Measurements from ENCODE around the gene KRT83.
"Not testable (repeated sequence)": the region's sequence is repeated elsewhere in the genome, so short reads cannot be mapped to it uniquely, and the experiment has no call there.

The KRT83 gene

DNA sequence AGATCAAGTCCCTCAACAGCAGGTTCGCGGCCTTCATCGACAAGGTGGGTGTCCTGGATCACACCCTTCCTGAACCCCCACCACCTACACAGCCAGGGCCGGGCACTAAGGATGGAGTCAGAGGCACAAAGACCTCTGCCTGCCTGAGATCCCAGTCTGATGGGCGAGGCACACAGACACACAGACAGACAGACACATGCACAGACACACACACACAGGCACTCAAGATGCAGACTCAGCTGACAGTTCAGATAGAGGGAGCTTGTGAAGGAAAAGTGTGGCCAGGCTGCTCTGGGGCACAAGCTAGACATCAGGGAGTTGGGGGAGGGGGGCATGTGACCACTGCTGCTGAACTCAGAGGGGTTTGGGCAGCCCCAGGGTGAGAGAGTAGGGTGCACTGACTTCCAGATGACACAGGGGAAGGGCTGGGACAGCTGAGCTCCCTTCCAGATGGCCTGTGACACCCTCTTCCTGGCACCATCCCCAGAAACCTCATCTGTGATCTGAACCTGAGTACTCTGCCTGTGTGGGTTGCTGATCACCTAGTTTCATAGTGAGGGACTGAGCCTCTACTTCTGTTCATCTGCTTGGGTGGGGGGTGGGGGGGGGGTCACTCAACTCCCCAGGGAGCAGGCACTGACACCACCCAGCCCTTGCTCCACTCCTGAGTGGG, 18.8 kb downstream of the KRT83 start:
- DNase-seq; in situ Hi-C loops (cut with HindIII; ENCODE audit: low pct_ligation_motif_present, low pct_unique_long_range_greater_than_20kb, low sequenced_read_pairs): not testable (repeated sequence)

DNA sequence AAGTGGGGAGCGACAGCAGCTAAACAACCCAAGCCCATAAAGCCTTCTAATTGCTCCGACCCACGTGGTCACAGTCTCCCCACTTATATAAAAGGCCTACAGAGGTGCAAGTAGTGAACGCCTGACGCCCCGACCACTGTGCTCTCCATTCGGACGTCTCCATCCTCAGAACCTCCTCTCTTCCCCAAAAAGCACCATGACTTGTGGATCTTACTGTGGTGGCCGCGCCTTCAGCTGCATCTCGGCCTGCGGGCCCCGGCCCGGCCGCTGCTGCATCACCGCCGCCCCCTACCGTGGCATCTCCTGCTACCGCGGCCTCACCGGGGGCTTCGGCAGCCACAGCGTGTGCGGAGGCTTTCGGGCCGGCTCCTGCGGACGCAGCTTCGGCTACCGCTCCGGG, 19.5 kb downstream of the KRT83 start:
- in situ Hi-C loops (cut with HindIII; ENCODE audit: low pct_ligation_motif_present, low pct_unique_long_range_greater_than_20kb, low sequenced_read_pairs) = not testable (repeated sequence)

DNA sequence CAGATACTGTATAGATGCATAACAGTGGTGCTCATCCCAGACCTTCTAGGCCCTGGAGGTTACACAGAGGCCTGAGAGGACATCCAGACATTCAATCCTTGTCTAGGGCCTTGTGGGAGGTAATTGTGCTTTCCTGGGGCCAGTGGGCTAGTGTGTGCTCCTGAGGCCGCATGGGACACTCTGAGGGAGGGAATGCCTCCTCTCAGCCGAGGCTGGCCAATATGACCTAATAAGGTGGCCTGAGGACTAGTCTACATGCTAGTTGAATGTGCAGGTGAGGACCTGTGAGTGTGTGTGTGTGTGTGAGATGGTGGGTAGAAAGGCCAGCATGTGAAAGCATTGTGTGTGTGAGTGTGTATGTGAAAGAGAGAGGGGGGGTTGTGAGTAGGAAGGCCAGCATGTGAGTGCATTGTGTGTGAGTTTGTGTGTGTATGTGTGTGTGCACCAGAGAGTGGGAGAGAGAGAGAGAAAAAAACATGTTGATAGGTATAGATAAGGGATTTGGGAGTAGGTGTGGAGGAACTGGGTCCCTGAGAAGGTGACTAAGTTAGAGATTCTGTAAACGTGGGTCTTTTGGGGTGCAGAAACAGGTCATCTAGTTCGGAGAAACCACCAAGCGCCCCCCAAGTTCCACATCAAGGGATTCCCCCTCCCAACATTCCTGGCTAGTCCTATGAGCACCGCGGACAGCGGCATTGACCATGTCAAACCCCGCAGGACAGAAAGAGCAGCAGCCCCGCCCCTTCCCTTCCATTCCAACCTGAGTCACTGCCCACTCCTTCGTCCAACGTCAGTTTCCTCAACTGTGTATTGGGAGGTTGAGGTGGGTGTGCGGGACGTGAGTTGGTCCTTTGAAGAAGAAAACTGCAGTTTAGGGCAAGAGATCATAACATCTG, 20.2 kb downstream of the KRT83 start:
- in situ Hi-C loops (cut with HindIII; ENCODE audit: low pct_ligation_motif_present, low pct_unique_long_range_greater_than_20kb, low sequenced_read_pairs) = no loop called here
- no peak for DNase-seq

More for the DNA sequence above, 19.5 kb downstream of the KRT83 start:
- not testable (repeated sequence) for DNase-seq

GRCh38 chr12:52298677-52299190, 22.5 kb downstream of the KRT83 start:
- in situ Hi-C loops (cut with HindIII; ENCODE audit: low pct_ligation_motif_present, low pct_unique_long_range_greater_than_20kb, low sequenced_read_pairs) = no loop called here
- DNase-seq = no peak

GRCh38 chr12:52296572-52297215, 24.5 kb downstream of the KRT83 start:
- no peak for DNase-seq
- in situ Hi-C loops (cut with HindIII; ENCODE audit: low pct_ligation_motif_present, low pct_unique_long_range_greater_than_20kb, low sequenced_read_pairs) = no loop called here

- DNase-seq = no peak
- in situ Hi-C loops (cut with HindIII; ENCODE audit: low pct_ligation_motif_present, low pct_unique_long_range_greater_than_20kb, low sequenced_read_pairs) = no loop called here
Observed at GRCh38 chr12:52295663-52296062, 25.5 kb downstream of the KRT83 start.

DNA sequence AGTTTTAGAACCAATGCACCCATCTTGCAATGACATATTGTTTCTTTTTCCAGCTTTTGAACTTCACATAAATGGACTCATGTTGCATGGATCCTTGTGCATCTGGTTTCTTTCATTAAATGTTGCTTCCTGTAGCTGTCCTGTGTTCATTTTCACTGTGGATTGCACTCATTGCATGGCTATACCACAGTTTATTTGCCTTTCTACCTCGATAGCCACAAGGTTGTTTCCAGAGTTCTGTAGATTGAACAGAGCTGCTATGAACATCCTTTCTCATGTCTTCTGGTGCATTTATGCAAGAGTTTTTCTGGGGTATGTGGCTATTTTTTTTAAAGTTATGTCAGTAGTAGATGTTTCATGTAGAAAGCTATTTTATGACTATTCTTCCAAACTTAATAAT, 26.4 kb downstream of the KRT83 start:
- in situ Hi-C loops (cut with HindIII; ENCODE audit: low pct_ligation_motif_present, low pct_unique_long_range_greater_than_20kb, low sequenced_read_pairs) = no loop called here
- no peak for DNase-seq

DNA sequence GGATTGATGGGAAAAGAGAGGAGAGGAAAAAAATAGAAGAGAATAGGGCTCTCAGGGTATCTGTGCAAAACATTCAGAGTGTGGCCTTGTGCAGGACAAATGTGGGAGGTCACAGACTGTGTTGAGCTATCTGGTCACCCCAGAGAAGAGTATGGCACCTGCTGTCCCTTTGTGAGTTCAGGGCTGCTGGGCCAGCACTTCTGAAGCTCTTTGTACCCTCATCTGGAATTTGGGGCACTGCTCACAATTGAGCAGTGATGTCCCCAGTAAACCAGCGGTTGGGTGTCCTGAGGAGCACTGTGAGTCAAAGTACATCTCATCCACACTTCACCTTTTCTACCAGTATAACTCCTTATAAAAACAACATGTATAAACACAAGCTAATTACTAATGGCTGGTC, 27.3 kb downstream of the KRT83 start:
- in situ Hi-C loops (cut with HindIII; ENCODE audit: low pct_ligation_motif_present, low pct_unique_long_range_greater_than_20kb, low sequenced_read_pairs) = no loop called here
- no peak for DNase-seq

DNA sequence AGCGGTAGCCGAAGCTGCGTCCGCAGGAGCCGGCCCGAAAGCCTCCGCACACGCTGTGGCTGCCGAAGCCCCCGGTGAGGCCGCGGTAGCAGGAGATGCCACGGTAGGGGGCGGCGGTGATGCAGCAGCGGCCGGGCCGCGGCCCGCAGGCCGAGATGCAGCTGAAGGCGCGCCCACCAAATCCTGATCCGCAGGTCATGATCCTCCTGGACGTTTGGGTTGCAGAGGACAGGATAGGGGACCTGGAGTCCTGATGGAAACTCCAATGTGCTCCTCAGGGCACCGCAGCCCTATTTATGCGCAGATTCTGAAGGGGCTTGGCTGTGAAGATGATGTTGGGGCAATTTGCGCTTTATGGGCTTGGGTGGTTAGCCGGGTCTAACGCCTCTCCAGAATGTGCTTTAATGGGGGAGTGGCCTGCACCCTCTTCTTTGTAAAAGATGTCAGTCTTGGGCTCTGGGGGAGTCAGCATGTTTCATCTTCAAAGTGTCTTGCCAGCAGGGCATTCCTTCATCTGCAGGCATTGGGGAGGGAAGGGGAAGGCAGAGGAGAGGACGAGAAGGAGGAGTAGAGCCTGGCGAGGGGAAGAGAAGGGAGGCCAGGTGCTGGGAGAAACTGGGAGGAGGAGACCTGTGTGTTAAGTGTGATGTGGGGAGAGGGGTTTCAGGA, 29.8 kb downstream of the KRT83 start, which contains the start of gene KRT81:
KRT81 (minus strand) TSS at position 268 of the 669 bp plus-strand sequence; CDS start at position 199, 69 bp downstream.
- no peak for DNase-seq
- in situ Hi-C loops (cut with HindIII; ENCODE audit: low pct_ligation_motif_present, low pct_unique_long_range_greater_than_20kb, low sequenced_read_pairs) = no loop called here

DNA sequence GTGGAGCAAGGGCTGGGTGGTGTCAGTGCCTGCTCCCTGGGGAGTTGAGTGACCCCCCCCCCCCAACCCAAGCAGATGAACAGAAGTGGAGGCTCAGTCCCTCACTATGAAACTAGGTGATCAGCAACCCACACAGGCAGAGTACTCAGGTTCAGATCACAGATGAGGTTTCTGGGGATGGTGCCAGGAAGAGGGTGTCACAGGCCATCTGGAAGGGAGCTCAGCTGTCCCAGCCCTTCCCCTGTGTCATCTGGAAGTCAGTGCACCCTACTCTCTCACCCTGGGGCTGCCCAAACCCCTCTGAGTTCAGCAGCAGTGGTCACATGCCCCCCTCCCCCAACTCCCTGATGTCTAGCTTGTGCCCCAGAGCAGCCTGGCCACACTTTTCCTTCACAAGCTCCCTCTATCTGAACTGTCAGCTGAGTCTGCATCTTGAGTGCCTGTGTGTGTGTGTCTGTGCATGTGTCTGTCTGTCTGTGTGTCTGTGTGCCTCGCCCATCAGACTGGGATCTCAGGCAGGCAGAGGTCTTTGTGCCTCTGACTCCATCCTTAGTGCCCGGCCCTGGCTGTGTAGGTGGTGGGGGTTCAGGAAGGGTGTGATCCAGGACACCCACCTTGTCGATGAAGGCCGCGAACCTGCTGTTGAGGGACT, 30.6 kb downstream of the KRT83 start:
- DNase-seq; in situ Hi-C loops (cut with HindIII; ENCODE audit: low pct_ligation_motif_present, low pct_unique_long_range_greater_than_20kb, low sequenced_read_pairs): not testable (repeated sequence)

- in situ Hi-C loops (cut with HindIII; ENCODE audit: low pct_ligation_motif_present, low pct_unique_long_range_greater_than_20kb, low sequenced_read_pairs) = not testable (repeated sequence)
Observed at GRCh38 chr12:52287816-52288805, 33.1 kb downstream of the KRT83 start.

DNA sequence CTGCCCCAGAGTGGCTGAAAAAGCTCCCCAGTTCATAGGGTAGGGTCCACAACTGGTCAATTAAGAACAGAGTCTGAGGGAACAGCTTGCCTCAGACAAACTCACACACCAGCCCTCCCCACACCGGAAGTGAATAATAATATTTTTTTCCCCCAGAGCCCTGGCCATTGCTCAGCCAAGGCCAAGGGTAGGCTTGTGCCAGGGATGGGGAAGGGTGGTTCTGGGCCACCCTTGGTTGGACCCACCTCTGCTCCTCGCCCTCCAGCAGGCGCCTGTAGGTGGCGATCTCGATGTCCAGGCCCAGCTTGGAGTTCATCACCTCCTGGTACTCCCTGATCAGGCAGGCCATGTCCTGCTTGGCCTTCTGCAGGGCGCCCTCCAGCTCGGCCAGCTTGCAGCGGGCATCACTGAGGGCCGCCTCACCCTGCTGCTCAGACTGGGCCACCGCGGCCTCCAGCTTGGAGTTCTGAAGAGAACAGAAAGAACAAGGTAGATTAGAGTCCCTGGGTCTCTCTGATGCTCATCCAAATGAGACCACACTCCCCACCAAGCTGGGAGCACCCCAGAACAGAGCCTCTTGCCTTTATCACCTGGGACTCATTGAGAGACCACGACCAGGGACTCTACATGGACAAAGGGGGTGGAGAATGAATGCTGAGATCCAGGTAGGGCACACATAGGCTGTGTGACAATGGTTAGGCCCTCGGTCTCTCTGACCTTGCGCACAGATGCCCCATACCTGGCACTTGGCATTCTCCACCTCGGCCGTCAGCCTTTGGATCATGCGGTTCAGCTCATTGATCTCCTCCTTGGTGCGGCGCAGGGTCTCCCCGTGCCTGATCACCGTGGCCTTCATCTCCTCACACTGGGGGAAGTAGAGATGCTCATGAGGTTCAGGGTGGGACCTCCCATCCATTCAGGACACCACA, 34.1 kb downstream of the KRT83 start:
- in situ Hi-C loops (cut with HindIII; ENCODE audit: low pct_ligation_motif_present, low pct_unique_long_range_greater_than_20kb, low sequenced_read_pairs); DNase-seq: not testable (repeated sequence)

More at GRCh38 chr12:52287816-52288805, 33.1 kb downstream of the KRT83 start:
- not testable (repeated sequence) for DNase-seq

GRCh38 chr12:52285851-52286530, 35.2 kb downstream of the KRT83 start:
- DNase-seq = no peak
- in situ Hi-C loops (cut with HindIII; ENCODE audit: low pct_ligation_motif_present, low pct_unique_long_range_greater_than_20kb, low sequenced_read_pairs) = no loop called here

- DNase-seq = peak; percentile 30
- in situ Hi-C loops (cut with HindIII; ENCODE audit: low pct_ligation_motif_present, low pct_unique_long_range_greater_than_20kb, low sequenced_read_pairs) = no loop called here
Observed at GRCh38 chr12:52285172-52285745, 35.9 kb downstream of the KRT83 start.

- no peak for DNase-seq
- in situ Hi-C loops (cut with HindIII; ENCODE audit: low pct_ligation_motif_present, low pct_unique_long_range_greater_than_20kb, low sequenced_read_pairs) = no loop called here
Observed at GRCh38 chr12:52284562-52285171, 36.5 kb downstream of the KRT83 start.
